ENCODE data around the gene INSIG1.

INSIG1 gene

GRCh38 chr7:155297517-155298287 is at the start of gene INSIG1:
Gene INSIG1, plus strand, starts transcription at chr7:155297878. Its CDS starts 408 bp downstream, at chr7:155298286.
- peak; percentile 94 for DNase-seq

GRCh38 chr7:155248366-155248756 is 49.3 kb upstream of the INSIG1 start:
- no peak for DNase-seq

GRCh38 chr7:155251831-155252230 is 45.8 kb upstream of the INSIG1 start:
- no peak for DNase-seq

GRCh38 chr7:155252444-155252887 is 45.2 kb upstream of the INSIG1 start:
- no peak for DNase-seq

GRCh38 chr7:155252892-155253501 is 44.7 kb upstream of the INSIG1 start:
- no peak for DNase-seq

- no peak for DNase-seq
These were observed 43.7 kb upstream of the INSIG1 start for GRCh38 chr7:155254018-155254417.

- no peak for DNase-seq
These were observed 42.6 kb upstream of the INSIG1 start for GRCh38 chr7:155255071-155255470.

GRCh38 chr7:155255621-155256020 is 42.1 kb upstream of the INSIG1 start:
- no peak for DNase-seq

- DNase-seq = no peak
These were observed 41.5 kb upstream of the INSIG1 start for GRCh38 chr7:155256081-155256760.

GRCh38 chr7:155256761-155257481 is 40.8 kb upstream of the INSIG1 start:
- no peak for DNase-seq

GRCh38 chr7:155257482-155258225 is 40.0 kb upstream of the INSIG1 start:
- no peak for DNase-seq

- no peak for DNase-seq
These were observed 39.5 kb upstream of the INSIG1 start for GRCh38 chr7:155258226-155258560.

GRCh38 chr7:155259866-155260497 is 37.7 kb upstream of the INSIG1 start:
- no peak for DNase-seq

GRCh38 chr7:155260498-155260872 is 37.2 kb upstream of the INSIG1 start:
- no peak for DNase-seq

GRCh38 chr7:155261031-155261985 is 36.4 kb upstream of the INSIG1 start:
- DNase-seq = no peak

GRCh38 chr7:155262031-155262430 is 35.6 kb upstream of the INSIG1 start:
- no peak for DNase-seq

- no peak for DNase-seq
These were observed 34.6 kb upstream of the INSIG1 start for GRCh38 chr7:155263051-155263450.

- no peak for DNase-seq
These were observed 34.0 kb upstream of the INSIG1 start for GRCh38 chr7:155263581-155264143.

- DNase-seq = no peak
These were observed 32.5 kb upstream of the INSIG1 start for GRCh38 chr7:155265144-155265543.

- no peak for DNase-seq
These were observed 31.7 kb upstream of the INSIG1 start for GRCh38 chr7:155265961-155266360.

GRCh38 chr7:155266440-155266839 is 31.2 kb upstream of the INSIG1 start:
- no peak for DNase-seq

Data from CD4-positive, alpha-beta T cell treated with Interleukin-21 for 1 hour (primary cell).